ENCODE measurements around the gene KRT16. TPM values are rescaled to one million over a fixed set of nuclear protein-coding genes. Genes with fewer than 3 reads are reported as not detected.

Gene KRT16
- total and polyA plus RNA-seq, 2 of the 8 experiments (the other 6 are each of a cell fraction or from before 2014, with no cell fraction given) = not detected

GRCh38 chr17:41658846-41659245, 46.3 kb upstream of the KRT16 start:
- H3K23me2 ChIP-seq (ENCODE audit: low read depth, low read length) = 0 out of 2 replicates have a peak, but pooled peaks cover 3% of the 10 kb centered on the region
- ChIA-PET CTCF (ENCODE audit: partially characterized antibody) (interaction anchor here (1.8 to 20.4 kb wide), 3 partner anchors 10 to 109 kb away, joined by 25 to 492 read pairs (median 338); no protein-coding TSS in a partner anchor), POLR2A (ENCODE audit: partially characterized antibody) (interaction anchor here (1.5 kb wide), 1 partner anchor 29 kb away, joined by 5 read pairs; no protein-coding TSS in a partner anchor)
- no peaks in the 10 kb centered on the region for H3K9me3 ChIP-seq (ENCODE audit: insufficient read depth in 2 of 2, low read depth in 1 of 2, low read length in 1 of 2)
- no peak overlapping the region for H3K14ac ChIP-seq (ENCODE audit: insufficient read length)
- WGBS, 2 experiments (ENCODE audit: extremely low coverage in 1 of 2, insufficient coverage in 1 of 2, insufficient read length in 1 of 2, insufficient replicate concordance in 2 of 2, low coverage in 1 of 2, low lambda C conversion rate in 2 of 2, missing lambda C conversion rate in 1 of 2) = 89% methylated on average over 4 of the region's 5 CpGs; no CpG with 5 or more reads in 1 of the 2 experiments
- H3K27me3 ChIP-seq (replicated peaks in 1 of 4; ENCODE audit: control insufficient read depth in 3 of 4, extremely low read depth in 1 of 4, insufficient read depth in 3 of 4, low read length in 3 of 4) = no peaks in the 10 kb centered on the region; a peak in 1 of 7 replicates
- no peaks in the 10 kb centered on the region for H3K36me3 ChIP-seq (ENCODE audit: control insufficient read depth in 2 of 4, insufficient read depth in 4 of 4, low read length in 3 of 4)
- TF ChIP-seq SUZ12 (IDR thresholded peaks at IDR 0.05; ENCODE audit: low read length) (no peak), POU5F1 (IDR thresholded peaks at IDR 0.05; ENCODE audit: low read depth, low read length) (no peak)
- H4K8ac ChIP-seq (ENCODE audit: extremely low read depth, insufficient read depth, low read length) = peak overlapping the region; percentile 69; the same call in 1 of the 2 replicates
- no peak overlapping the region for H3K27ac ChIP-seq (ENCODE audit: low read depth, low read length)
- H2BK120ac ChIP-seq (replicated peaks; ENCODE audit: low read depth, low read length) = no peak overlapping the region
- H2AK5ac ChIP-seq (ENCODE audit: low read depth, low read length) = no peak overlapping the region
- H4K20me1 ChIP-seq (replicated peaks in 1 of 2; ENCODE audit: control insufficient read depth in 1 of 2, insufficient read depth in 2 of 2, low read length in 2 of 2) = no peaks in the 10 kb centered on the region
- H4K91ac ChIP-seq (replicated peaks; ENCODE audit: insufficient read length, low read length) = no peak overlapping the region
- no peak overlapping the region for H2BK12ac ChIP-seq (ENCODE audit: low read depth, low read length)
- no peak overlapping the region for H4K5ac ChIP-seq (ENCODE audit: insufficient read length, low read depth, low read length)
- no peak overlapping the region for H3K56ac ChIP-seq (replicated peaks; ENCODE audit: insufficient read length, low read depth, low read length)
- H2BK15ac ChIP-seq (ENCODE audit: low read length) = no peak overlapping the region
- no peak overlapping the region for H3K4me2 ChIP-seq (ENCODE audit: insufficient read depth in 1 of 2, low read depth in 2 of 2, low read length in 2 of 2)
- no peak overlapping the region for H3K4ac ChIP-seq (replicated peaks; ENCODE audit: insufficient read length, low read depth, low read length)
- no peak overlapping the region for H2AFZ ChIP-seq (ENCODE audit: low read length)
- H2BK20ac ChIP-seq (ENCODE audit: low read length) = no peak overlapping the region
- H3K4me3 ChIP-seq (ENCODE audit: extremely low read depth in 1 of 4, insufficient read depth in 2 of 4, low read depth in 3 of 4, low read length in 4 of 4) = no peak overlapping the region
- no peak for DNase-seq (ENCODE audit: low read depth in 1 of 2, low spot score in 2 of 2)
- FAIRE-seq = no peak
- H3K18ac ChIP-seq (ENCODE audit: extremely low read depth, low read length) = no peak overlapping the region
- no peak overlapping the region for H3K23ac ChIP-seq (ENCODE audit: insufficient read length)
- H3K4me1 ChIP-seq (replicated peaks in 1 of 4; ENCODE audit: control insufficient read depth in 3 of 4, insufficient read depth in 4 of 4, low read length in 3 of 4) = peaks cover 0 to 22% (median 8%) of the 10 kb centered on the region in 4 experiments; a peak in 5 of 7 replicates
- no peaks in the 10 kb centered on the region for H3K79me1 ChIP-seq (ENCODE audit: low read depth, low read length)
- no peak overlapping the region for H3K9ac ChIP-seq (replicated peaks in 1 of 4; ENCODE audit: extremely low read depth in 1 of 4, low read depth in 3 of 4, low read length in 3 of 4)
- H3K79me2 ChIP-seq (ENCODE audit: control insufficient read depth in 1 of 2, insufficient read depth in 2 of 2, low read length in 2 of 2) = no peaks in the 10 kb centered on the region
- 0 out of 2 replicates have a peak overlapping the region, but pooled peaks have one; percentile 52 for H2BK5ac ChIP-seq (ENCODE audit: low read depth, low read length)

Data from H1 (cell line).